D721Med (cell line): ENCODE data around the gene DBF4B.
A peak's percentile ranks its signal among the peaks of the same experiment; 100 is the strongest.
"Not testable (repeated sequence)": the region's sequence is repeated elsewhere in the genome, so short reads cannot be mapped to it uniquely, and the experiment has no call there.

ENCODE experiments used
- DNase-seq: peaks from one replicate; pipeline ENCODE4 v3.0.0; 2011; ENCODE audit warnings: low spot score; ENCODE audit not compliant: insufficient read length
- FAIRE-seq: peaks from 2 replicates; lab custom pipeline; 2011; peaks lifted over from hg19 to GRCh38; lab: Jason Lieb, UNC
- TF ChIP-seq, protein P1 (sequence below): IDR thresholded peaks from 2 replicates; pipeline ENCODE4 v1.5.1; 2012; ENCODE audit warnings: mild to moderate bottlenecking, control low read depth; ENCODE audit not compliant: insufficient read depth; ENCODE audit errors: missing control alignments

Gene DBF4B

DNA sequence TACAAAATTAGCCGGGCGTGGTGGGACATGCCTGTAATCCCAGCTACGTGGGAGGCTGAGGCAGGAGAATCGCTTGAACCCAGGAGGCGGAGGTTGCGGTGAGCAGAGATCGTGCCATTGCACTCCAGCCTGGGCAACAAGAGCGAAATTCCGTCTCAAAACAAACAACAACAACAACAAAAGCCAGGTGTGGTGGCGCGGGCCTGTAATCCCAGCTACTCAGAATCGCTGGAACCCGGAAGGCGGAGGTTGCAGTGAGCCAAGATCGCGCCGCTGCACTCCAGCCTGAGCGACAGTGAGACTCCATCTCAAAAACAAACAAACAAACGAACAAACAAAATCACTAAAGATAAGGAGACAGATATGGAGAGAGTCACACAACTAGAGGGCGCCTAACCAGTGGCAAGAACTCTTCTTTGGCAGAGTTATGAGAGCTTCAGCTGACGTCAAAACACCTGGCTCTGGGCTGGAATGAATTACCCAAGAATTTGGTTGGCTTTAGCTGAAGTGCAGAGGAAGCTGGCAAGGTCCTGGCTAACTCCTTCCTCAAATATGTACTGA is 17.6 kb upstream of the DBF4B start:
- TF ChIP-seq, protein P1, sequence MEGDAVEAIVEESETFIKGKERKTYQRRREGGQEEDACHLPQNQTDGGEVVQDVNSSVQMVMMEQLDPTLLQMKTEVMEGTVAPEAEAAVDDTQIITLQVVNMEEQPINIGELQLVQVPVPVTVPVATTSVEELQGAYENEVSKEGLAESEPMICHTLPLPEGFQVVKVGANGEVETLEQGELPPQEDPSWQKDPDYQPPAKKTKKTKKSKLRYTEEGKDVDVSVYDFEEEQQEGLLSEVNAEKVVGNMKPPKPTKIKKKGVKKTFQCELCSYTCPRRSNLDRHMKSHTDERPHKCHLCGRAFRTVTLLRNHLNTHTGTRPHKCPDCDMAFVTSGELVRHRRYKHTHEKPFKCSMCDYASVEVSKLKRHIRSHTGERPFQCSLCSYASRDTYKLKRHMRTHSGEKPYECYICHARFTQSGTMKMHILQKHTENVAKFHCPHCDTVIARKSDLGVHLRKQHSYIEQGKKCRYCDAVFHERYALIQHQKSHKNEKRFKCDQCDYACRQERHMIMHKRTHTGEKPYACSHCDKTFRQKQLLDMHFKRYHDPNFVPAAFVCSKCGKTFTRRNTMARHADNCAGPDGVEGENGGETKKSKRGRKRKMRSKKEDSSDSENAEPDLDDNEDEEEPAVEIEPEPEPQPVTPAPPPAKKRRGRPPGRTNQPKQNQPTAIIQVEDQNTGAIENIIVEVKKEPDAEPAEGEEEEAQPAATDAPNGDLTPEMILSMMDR, result peak; percentile 42
- not testable (repeated sequence) for DNase-seq, FAIRE-seq

DNA sequence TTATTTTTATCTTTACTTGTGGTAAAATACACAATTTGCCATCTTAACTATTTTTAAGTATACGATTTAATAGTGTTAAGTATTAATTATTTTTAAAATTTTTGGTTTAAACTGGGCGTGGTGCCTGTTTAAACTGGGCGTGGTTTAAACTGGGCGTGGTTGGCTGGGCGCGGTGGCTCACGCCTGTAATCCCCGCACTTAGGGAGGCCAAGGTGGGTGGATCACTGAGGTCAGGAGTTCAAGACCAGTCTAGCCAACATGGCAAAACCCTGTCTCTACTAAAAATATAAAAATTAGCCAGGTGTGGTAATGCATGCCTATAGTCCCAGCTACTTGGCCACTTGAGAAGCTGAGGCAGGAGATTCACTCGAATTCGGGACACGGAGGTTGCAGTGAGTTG is 14.9 kb upstream of the DBF4B start:
- TF ChIP-seq, protein P1, result no peak
- DNase-seq (no peak), FAIRE-seq (no peak)

DNA sequence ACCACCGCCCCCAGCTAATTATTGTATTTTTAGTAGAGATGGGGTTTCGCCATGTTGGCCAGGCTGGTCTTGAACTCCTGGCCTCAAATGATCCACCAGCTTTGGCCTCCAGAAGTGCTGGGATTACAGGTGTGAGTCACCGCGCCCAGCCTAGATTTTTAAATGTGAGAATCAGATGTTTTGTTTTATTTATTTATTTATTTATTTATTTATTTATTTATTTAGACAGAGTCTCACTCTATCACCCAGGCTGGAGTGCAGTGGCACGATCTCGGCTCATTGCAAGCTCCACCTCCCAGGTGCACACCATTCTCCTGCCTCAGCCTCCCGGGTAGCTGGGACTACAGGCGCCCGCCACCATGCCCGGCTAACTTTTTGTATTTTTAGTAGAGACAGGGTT is 8.2 kb upstream of the DBF4B start:
- not testable (repeated sequence) for DNase-seq, FAIRE-seq

DNA sequence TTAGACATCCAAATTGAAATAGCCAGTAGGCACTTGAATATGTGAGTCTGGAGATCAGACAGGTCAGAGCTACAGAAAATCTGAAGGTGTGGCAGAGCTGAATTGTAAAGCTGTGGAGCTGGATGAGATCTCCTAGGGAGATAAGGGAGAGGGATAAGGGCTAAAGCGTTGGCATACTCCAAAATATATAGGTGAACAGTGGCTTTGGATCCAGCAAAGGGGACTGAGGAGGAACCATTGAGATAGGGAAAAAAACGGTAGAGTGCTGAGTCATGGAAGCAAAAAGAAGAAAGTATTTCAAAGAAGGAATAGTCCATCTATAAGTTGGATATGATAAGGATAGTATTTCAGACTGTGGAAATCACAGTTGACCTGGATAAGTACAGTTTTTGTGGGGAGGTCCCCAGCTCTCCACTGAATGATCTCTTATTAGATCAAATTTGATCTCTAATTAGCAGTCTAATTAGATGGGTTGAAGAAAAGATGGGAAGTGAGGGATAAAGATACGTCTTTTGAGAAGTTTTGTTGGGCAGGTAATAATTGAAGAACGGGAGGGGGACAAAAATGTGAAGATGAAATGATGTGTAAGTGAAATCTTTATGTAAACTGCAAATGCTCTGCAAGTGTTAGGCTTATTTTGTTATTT is 587 bp upstream of the DBF4B start:
- TF ChIP-seq, protein P1, result no peak
- FAIRE-seq (no peak), DNase-seq (no peak)

DNA sequence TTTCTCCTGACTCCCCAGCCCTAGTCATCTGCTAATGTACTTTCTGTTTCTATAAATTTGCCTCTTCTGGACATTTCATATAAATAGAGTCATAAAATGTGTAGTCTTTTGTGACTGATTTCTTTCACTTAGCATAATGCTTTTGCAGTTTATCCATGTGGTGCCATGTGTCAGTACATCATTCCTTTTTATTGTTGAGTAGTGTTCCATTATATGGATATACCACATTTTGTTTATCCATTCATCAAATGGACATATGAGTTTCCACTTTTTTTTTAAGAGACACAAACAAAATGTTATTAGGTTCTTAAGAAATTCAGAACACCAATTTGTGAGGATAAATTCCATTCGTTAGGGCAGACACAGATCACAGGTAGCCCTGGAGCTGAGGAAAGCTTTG is 11.0 kb downstream of the DBF4B start:
- DNase-seq (no peak), FAIRE-seq (no peak)
- TF ChIP-seq, protein P1, result no peak

DNA sequence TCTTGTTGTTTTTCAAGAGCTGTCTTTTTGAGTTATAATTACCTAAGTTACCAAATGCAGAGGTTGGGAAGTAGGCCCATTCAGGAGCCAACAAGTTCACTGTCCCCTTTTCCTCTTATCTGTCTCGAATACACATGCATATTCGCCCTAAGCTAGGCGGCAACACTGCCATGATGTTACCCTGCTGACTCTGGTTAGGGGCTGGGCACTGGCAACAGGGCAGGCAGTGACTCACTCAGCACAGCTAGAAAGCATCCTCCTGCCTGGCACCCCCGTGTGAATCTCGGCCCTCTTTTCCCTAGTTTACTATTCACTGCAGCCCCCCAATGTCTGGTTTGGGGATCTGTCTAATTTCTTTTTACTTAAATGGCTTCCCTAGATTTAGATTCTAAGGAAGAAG is 13.8 kb downstream of the DBF4B start:
- FAIRE-seq (no peak), DNase-seq (no peak)

DNA sequence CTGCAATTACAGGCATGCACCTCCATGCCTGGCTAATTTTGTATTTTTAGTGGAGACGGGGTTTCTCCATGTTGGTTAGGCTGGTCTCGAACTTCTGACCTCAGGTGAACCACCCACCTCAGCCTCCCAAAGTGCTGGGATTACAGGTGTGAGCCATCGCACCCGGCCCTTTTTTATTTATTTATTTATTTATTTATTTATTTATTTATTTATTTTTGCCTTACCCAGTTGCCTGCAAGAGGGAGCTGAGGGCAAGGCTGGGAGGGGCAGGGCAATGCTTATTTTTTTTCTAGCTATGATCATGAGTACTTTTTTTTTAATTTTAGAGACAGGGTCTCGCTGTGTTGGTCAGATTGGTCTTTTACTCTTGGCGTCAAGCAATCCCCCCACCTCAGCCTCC is 17.7 kb downstream of the DBF4B start:
- FAIRE-seq, result not testable (repeated sequence)

More for the DNA sequence above, 13.8 kb downstream of the DBF4B start:
- TF ChIP-seq, protein P1, result no peak

DNA sequence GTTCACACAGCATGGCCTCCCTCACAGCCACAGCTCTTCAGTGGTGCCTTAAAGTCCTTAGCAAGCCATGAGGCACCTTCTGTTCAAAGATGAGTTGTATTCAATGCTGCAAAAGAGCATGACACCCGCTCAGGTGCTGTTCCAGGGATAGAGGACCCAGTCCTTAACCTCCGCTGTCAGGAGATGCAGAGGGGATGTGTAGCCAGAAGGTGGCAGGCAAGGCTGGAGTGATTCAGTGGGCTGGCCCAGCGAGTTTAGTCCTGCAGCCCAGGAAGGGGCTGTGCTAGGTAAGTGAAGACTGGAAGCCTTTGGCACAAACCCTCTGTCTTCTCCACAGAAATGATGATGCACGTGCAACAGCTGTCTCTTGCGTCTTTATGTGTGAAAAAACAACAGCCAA is 25.3 kb downstream of the DBF4B start:
- DNase-seq (no peak), FAIRE-seq (no peak)
- TF ChIP-seq, protein P1, result peak; percentile 37

More for the DNA sequence above, 17.7 kb downstream of the DBF4B start:
- DNase-seq, result not testable (repeated sequence)
